ENCODE data around the gene RFT1. TPM values are rescaled to one million over a fixed set of nuclear protein-coding genes. Genes with fewer than 3 reads are reported as not detected.

RFT1 gene
- total and polyA plus RNA-seq, 2 experiments from 2014 or later: 11.3 to 13.3 TPM

DNA sequence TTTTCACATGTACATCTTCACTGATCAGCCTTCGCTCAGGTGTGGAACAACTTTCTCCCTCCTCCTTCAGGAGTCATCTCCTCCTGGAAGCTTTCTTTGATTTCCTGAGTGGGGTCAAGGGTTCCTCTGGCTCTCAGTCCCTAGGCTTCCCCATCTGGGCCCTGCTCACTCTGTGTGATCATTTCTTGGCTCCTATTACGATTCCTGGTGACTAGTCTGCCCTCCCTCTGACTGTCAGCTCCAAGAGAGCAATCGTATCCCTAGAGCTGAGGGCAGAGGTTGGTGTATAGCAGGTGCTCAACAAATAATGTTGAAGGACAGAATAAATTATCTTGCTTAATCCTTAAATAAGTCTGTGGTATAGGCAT, 15.5 kb upstream of the RFT1 start:
- H4K20me1 ChIP-seq (replicated peaks; ENCODE audit: insufficient read depth): no peaks in the 10 kb centered on the region
- Mint-ChIP-seq H3K9me3 (no peaks in the 10 kb centered on the region), H3K4me1 (peaks cover 9% of the 10 kb centered on the region), H3K27me3 (ENCODE audit: insufficient read depth, low read depth, poor library complexity) (peaks cover 11% of the 10 kb centered on the region), H3K36me3 (ENCODE audit: low read depth) (no peaks in the 10 kb centered on the region), H3K27ac (no peak overlapping the region), H3K4me3 (no peak overlapping the region)
- H3K4me2 ChIP-seq: no peak overlapping the region
- no peak overlapping the region for H2AFZ ChIP-seq
- no peaks in the 10 kb centered on the region for H3K36me3 ChIP-seq (ENCODE audit: insufficient read depth)
- no peaks in the 10 kb centered on the region for H3K4me1 ChIP-seq (ENCODE audit: insufficient read depth)
- ATAC-seq (no peak), DNase-seq (ENCODE audit: low spot score) (no peak)
- H3K79me2 ChIP-seq (replicated peaks; ENCODE audit: insufficient read depth): no peaks in the 10 kb centered on the region
- TF ChIP-seq EZH2 (IDR thresholded peaks at IDR 0.05; ENCODE audit: low read depth, unreplicated experiment) (no peak), STAT1 (IDR thresholded peaks at IDR 0.05; ENCODE audit: unreplicated experiment) (no peak), NANOG (IDR thresholded peaks at IDR 0.05; ENCODE audit: borderline replicate concordance) (no peak)
- TF ChIP-seq, protein P1, sequence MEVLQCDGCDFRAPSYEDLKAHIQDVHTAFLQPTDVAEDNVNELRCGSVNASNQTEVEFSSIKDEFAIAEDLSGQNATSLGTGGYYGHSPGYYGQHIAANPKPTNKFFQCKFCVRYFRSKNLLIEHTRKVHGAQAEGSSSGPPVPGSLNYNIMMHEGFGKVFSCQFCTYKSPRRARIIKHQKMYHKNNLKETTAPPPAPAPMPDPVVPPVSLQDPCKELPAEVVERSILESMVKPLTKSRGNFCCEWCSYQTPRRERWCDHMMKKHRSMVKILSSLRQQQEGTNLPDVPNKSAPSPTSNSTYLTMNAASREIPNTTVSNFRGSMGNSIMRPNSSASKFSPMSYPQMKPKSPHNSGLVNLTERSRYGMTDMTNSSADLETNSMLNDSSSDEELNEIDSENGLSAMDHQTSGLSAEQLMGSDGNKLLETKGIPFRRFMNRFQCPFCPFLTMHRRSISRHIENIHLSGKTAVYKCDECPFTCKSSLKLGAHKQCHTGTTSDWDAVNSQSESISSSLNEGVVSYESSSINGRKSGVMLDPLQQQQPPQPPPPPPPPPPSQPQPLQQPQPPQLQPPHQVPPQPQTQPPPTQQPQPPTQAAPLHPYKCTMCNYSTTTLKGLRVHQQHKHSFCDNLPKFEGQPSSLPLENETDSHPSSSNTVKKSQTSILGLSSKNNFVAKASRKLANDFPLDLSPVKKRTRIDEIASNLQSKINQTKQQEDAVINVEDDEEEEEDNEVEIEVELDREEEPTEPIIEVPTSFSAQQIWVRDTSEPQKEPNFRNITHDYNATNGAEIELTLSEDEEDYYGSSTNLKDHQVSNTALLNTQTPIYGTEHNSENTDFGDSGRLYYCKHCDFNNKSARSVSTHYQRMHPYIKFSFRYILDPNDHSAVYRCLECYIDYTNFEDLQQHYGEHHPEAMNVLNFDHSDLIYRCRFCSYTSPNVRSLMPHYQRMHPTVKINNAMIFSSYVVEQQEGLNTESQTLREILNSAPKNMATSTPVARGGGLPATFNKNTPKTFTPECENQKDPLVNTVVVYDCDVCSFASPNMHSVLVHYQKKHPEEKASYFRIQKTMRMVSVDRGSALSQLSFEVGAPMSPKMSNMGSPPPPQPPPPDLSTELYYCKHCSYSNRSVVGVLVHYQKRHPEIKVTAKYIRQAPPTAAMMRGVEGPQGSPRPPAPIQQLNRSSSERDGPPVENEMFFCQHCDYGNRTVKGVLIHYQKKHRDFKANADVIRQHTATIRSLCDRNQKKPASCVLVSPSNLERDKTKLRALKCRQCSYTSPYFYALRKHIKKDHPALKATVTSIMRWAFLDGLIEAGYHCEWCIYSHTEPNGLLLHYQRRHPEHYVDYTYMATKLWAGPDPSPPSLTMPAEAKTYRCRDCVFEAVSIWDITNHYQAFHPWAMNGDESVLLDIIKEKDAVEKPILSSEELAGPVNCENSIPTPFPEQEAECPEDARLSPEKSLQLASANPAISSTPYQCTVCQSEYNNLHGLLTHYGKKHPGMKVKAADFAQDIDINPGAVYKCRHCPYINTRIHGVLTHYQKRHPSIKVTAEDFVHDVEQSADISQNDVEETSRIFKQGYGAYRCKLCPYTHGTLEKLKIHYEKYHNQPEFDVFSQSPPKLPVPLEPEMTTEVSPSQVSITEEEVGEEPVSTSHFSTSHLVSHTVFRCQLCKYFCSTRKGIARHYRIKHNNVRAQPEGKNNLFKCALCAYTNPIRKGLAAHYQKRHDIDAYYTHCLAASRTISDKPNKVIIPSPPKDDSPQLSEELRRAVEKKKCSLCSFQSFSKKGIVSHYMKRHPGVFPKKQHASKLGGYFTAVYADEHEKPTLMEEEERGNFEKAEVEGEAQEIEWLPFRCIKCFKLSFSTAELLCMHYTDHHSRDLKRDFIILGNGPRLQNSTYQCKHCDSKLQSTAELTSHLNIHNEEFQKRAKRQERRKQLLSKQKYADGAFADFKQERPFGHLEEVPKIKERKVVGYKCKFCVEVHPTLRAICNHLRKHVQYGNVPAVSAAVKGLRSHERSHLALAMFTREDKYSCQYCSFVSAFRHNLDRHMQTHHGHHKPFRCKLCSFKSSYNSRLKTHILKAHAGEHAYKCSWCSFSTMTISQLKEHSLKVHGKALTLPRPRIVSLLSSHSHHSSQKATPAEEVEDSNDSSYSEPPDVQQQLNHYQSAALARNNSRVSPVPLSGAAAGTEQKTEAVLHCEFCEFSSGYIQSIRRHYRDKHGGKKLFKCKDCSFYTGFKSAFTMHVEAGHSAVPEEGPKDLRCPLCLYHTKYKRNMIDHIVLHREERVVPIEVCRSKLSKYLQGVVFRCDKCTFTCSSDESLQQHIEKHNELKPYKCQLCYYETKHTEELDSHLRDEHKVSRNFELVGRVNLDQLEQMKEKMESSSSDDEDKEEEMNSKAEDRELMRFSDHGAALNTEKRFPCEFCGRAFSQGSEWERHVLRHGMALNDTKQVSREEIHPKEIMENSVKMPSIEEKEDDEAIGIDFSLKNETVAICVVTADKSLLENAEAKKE (CRISPR knock-in tag; IDR thresholded peaks at IDR 0.05): no peak
- no peak overlapping the region for H3K4me3 ChIP-seq
- H3K27me3 ChIP-seq (ENCODE audit: insufficient read depth): no peaks in the 10 kb centered on the region
- no peaks in the 10 kb centered on the region for H3K9me2 ChIP-seq (ENCODE audit: insufficient read depth)
- H3K27ac ChIP-seq (ENCODE audit: low read depth): no peak overlapping the region
- H3F3A ChIP-seq (replicated peaks; ENCODE audit: low read depth): no peaks in the 10 kb centered on the region

DNA sequence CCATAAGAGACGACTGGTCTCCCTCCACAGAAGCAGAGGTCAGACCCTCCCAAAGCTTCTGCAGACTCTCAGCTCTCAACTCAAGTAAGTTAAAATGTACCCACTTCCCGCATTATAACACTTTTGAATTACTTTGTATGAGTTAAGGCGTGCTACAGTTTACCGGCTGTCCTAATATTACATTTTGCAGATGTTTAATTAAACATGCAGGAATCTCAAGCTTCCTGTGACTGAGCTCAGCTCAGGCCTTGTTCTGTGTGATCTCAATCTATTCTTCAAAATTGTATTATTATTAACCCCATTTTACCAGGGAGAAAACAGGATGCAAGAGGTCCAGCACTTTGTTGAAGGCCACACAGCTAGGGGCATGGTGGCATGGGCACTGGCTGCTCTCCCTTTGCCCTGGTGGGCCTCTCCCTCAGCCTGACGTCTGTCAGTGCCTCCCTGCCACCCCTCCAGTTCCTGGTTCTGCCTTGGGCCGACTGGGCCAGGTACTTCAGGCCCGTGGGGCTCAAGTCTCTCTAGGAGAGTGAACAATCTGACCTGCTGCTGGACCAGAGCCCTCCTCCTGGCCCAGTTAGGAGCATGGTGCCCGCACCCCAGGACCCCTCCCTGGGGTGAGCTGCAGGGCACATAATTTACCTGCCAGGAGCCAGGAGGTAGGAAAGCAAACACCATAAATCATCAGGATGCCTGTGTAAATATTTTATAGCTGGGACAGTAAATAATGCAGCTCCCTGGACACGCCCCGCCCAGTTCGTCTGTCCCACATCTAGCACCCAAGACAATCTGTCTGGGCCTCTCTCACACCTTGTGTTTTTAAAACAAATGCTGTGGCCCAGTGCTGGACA, 14.9 kb upstream of the RFT1 start:
- H3K4me3 ChIP-seq: no peak overlapping the region
- ATAC-seq: no peak
- no peaks in the 10 kb centered on the region for H3K9me3 Mint-ChIP-seq

More for the DNA sequence above, 14.9 kb upstream of the RFT1 start:
- Mint-ChIP-seq H3K27ac (no peak overlapping the region), H3K4me3 (no peak overlapping the region), H3K36me3 (ENCODE audit: low read depth) (no peaks in the 10 kb centered on the region), H3K27me3 (ENCODE audit: insufficient read depth, low read depth, poor library complexity) (peaks cover 8% of the 10 kb centered on the region), H3K4me1 (peaks cover 9% of the 10 kb centered on the region)
- no peaks in the 10 kb centered on the region for H3K27me3 ChIP-seq (ENCODE audit: insufficient read depth)
- no peaks in the 10 kb centered on the region for H3K79me2 ChIP-seq (replicated peaks; ENCODE audit: insufficient read depth)
- no peaks in the 10 kb centered on the region for H3K4me1 ChIP-seq (ENCODE audit: insufficient read depth)
- H3F3A ChIP-seq (replicated peaks; ENCODE audit: low read depth): no peaks in the 10 kb centered on the region
- DNase-seq (ENCODE audit: low spot score): no peak
- no peak overlapping the region for H3K27ac ChIP-seq (ENCODE audit: low read depth)
- no peak overlapping the region for H2AFZ ChIP-seq
- no peaks in the 10 kb centered on the region for H4K20me1 ChIP-seq (replicated peaks; ENCODE audit: insufficient read depth)
- no peaks in the 10 kb centered on the region for H3K36me3 ChIP-seq (ENCODE audit: insufficient read depth)
- no peak overlapping the region for H3K4me2 ChIP-seq
- TF ChIP-seq EZH2 (IDR thresholded peaks at IDR 0.05; ENCODE audit: low read depth, unreplicated experiment) (no peak), NANOG (IDR thresholded peaks at IDR 0.05; ENCODE audit: borderline replicate concordance) (no peak)
- no peaks in the 10 kb centered on the region for H3K9me2 ChIP-seq (ENCODE audit: insufficient read depth)
